Measurements from ENCODE around the gene MKRN2OS.

The MKRN2OS gene

GRCh38 chr3:12545473-12545791 lies at the start of gene MKRN2OS:
TSS of gene MKRN2OS (minus strand) at chr3:12545499. CDS start at chr3:12545464, 35 bp downstream.
- DNase-seq, result no peak

- no peak for DNase-seq
These were observed 48.2 kb upstream of the MKRN2OS start for GRCh38 chr3:12593473-12593872.

GRCh38 chr3:12591997-12592715 lies 46.9 kb upstream of the MKRN2OS start:
- DNase-seq, result no peak

GRCh38 chr3:12591456-12591855 lies 46.2 kb upstream of the MKRN2OS start:
- DNase-seq, result no peak

- peak; percentile 34 to 48 for DNase-seq
These were observed 44.8 kb upstream of the MKRN2OS start for GRCh38 chr3:12590096-12590495.

GRCh38 chr3:12588039-12589009 lies 43.0 kb upstream of the MKRN2OS start:
- DNase-seq, result no peak

- no peak for DNase-seq
These were observed 41.1 kb upstream of the MKRN2OS start for GRCh38 chr3:12586403-12586802.

- DNase-seq, result no peak
These were observed 40.7 kb upstream of the MKRN2OS start for GRCh38 chr3:12585970-12586369.

GRCh38 chr3:12585181-12585580 lies 39.9 kb upstream of the MKRN2OS start:
- DNase-seq, result no peak

GRCh38 chr3:12584083-12584482 lies 38.8 kb upstream of the MKRN2OS start:
- DNase-seq, result no peak

- no peak for DNase-seq
These were observed 38.0 kb upstream of the MKRN2OS start for GRCh38 chr3:12583280-12583679.

- no peak for DNase-seq
These were observed 37.4 kb upstream of the MKRN2OS start for GRCh38 chr3:12582730-12583129.

- no peak for DNase-seq
These were observed 34.6 kb upstream of the MKRN2OS start for GRCh38 chr3:12579905-12580304.

GRCh38 chr3:12579456-12579855 lies 34.2 kb upstream of the MKRN2OS start:
- DNase-seq, result no peak

- DNase-seq, result no peak
These were observed 33.4 kb upstream of the MKRN2OS start for GRCh38 chr3:12578742-12579141.

GRCh38 chr3:12577379-12577778 lies 32.1 kb upstream of the MKRN2OS start:
- no peak for DNase-seq

- no peak for DNase-seq
These were observed 29.4 kb upstream of the MKRN2OS start for GRCh38 chr3:12574661-12575060.

GRCh38 chr3:12574131-12574530 lies 28.8 kb upstream of the MKRN2OS start:
- no peak for DNase-seq

- no peak for DNase-seq
These were observed 26.7 kb upstream of the MKRN2OS start for GRCh38 chr3:12571986-12572385.

GRCh38 chr3:12569836-12570235 lies 24.5 kb upstream of the MKRN2OS start:
- DNase-seq, result no peak

- no peak for DNase-seq
These were observed 23.4 kb upstream of the MKRN2OS start for GRCh38 chr3:12568747-12569146.

- DNase-seq, result no peak
These were observed 21.7 kb upstream of the MKRN2OS start for GRCh38 chr3:12566976-12567375.

GRCh38 chr3:12562451-12562850 lies 17.2 kb upstream of the MKRN2OS start:
- no peak for DNase-seq

- no peak for DNase-seq
These were observed 16.1 kb upstream of the MKRN2OS start for GRCh38 chr3:12561397-12561796.
